Endothelial cell of umbilical vein (primary cell): Measurements from ENCODE around the gene TJP3. TPM values are rescaled to one million over a fixed set of nuclear protein-coding genes. Genes with fewer than 3 reads are reported as not detected.

Experiments
- BruUV-seq: library from RNA; stranded (reverse); fragments of 400-500 nt; replicated peaks from 2 replicates; lab custom pipeline; 2021; lab: Mats Ljungman, UMichigan
- CTCF ChIA-PET: fragments of 300-600, 350-600 bp; sonication (Branson Sonifier 250); formaldehyde crosslinking; loops from one replicate; lab custom pipeline; 2021; ENCODE audit warnings: antibody characterized with exemption, inconsistent platforms; lab: Charles Lee
- POLR2A ChIA-PET: fragments of 300-600, 350-600 bp; sonication (Branson Sonifier 250); formaldehyde crosslinking; loops from one replicate; lab custom pipeline; 2021; ENCODE audit warnings: antibody characterized with exemption, inconsistent platforms; lab: Charles Lee
- DNase-seq: peaks from one replicate; pipeline ENCODE4 v3.0.0-alpha.2; 2011; ENCODE audit warnings: low read depth, low spot score
- FAIRE-seq: peaks from 2 replicates; lab custom pipeline; 2011; peaks lifted over from hg19 to GRCh38; lab: Jason Lieb, UNC
- H2AFZ ChIP-seq: 2 replicates; pipeline ENCODE4 v1.6.0; 2012; ENCODE audit warnings: low read depth, low read length, control low read depth, inconsistent platforms
- H3K27ac ChIP-seq: 2 replicates; pipeline ENCODE4 v1.5.1; 2011; ENCODE audit warnings: low read depth, mild to moderate bottlenecking, control low read depth, low read length, moderate library complexity; ENCODE audit not compliant: insufficient read depth
- H3K27me3 ChIP-seq, 2 experiments: 2 replicates each; pipeline versions ENCODE4 v1.6.0 to v1.6.1; 2011; ENCODE audit warnings: low read length in 2 of 2, mixed read lengths in 1 of 2; ENCODE audit not compliant: control insufficient read depth in 2 of 2, insufficient read depth in 2 of 2
- H3K36me3 ChIP-seq, 2 experiments: 2 replicates in 1 of 2; 3 replicates in 1 of 2; pipeline ENCODE4 v1.5.1; 2011; ENCODE audit warnings: low read length in 2 of 2, mild to moderate bottlenecking in 1 of 2, moderate library complexity in 1 of 2; ENCODE audit not compliant: control insufficient read depth in 2 of 2, insufficient read depth in 2 of 2; ENCODE audit errors: extremely low read depth in 1 of 2
- H3K4me1 ChIP-seq: 3 replicates; pipeline ENCODE4 v1.5.1; 2011; ENCODE audit warnings: mild to moderate bottlenecking, low read length; ENCODE audit not compliant: control insufficient read depth, insufficient read depth; ENCODE audit errors: extremely low read depth
- H3K4me2 ChIP-seq: 2 replicates; pipeline ENCODE4 v1.6.1; 2011; ENCODE audit warnings: low read length, control low read depth, mixed read lengths; ENCODE audit not compliant: insufficient read depth
- H3K4me3 ChIP-seq, 3 experiments: fragments of 200-600 bp in 1 of 3; sonication (generic), shearing (Covaris generic) in 1 of 3; replicated peaks in 1 of 3; 2 replicates each; pipeline ENCODE4 v1.5.1; 2011 to 2016; ENCODE audit warnings: control low read depth in 3 of 3, low read length in 3 of 3, mild to moderate bottlenecking in 2 of 3, inconsistent platforms in 1 of 3, low read depth in 1 of 3, moderate library complexity in 1 of 3; ENCODE audit not compliant: insufficient read depth in 1 of 3
- H3K79me2 ChIP-seq: 2 replicates; pipeline ENCODE4 v1.6.0; 2012; ENCODE audit warnings: low read length, inconsistent platforms; ENCODE audit not compliant: control insufficient read depth, insufficient read depth
- H3K9ac ChIP-seq: replicated peaks from 2 replicates; pipeline ENCODE3; 2011; ENCODE audit warnings: low read length, control low read depth; ENCODE audit not compliant: insufficient read depth; ENCODE audit errors: extremely low read depth
- H3K9me1 ChIP-seq: replicated peaks from 3 replicates; pipeline ENCODE4 v1.6.0; 2011; ENCODE audit warnings: mild to moderate bottlenecking, low read length; ENCODE audit not compliant: control insufficient read depth, insufficient read depth; ENCODE audit errors: extremely low read depth
- H3K9me3 ChIP-seq: replicated peaks from 2 replicates; pipeline ENCODE4 v1.5.1; 2012; ENCODE audit warnings: low read length, inconsistent platforms; ENCODE audit not compliant: control insufficient read depth, insufficient read depth
- H4K20me1 ChIP-seq: replicated peaks from 2 replicates; pipeline ENCODE3; 2011; ENCODE audit warnings: mild to moderate bottlenecking, low read length; ENCODE audit not compliant: control insufficient read depth, insufficient read depth; ENCODE audit errors: extremely low read depth
- CTCF ChIP-seq, 2 donors: IDR thresholded peaks; 1 replicate in 1 of 2; 2 replicates in 1 of 2; pipeline ENCODE4 v1.5.1; 2011; ENCODE audit warnings: low read length in 2 of 2, mild to moderate bottlenecking in 2 of 2, moderate library complexity in 2 of 2, control low read depth in 1 of 2, inconsistent platforms in 1 of 2, low read depth in 1 of 2; ENCODE audit not compliant: insufficient read depth in 1 of 2; ENCODE audit errors: extremely low read depth in 1 of 2
- EZH2 ChIP-seq: IDR thresholded peaks from 2 replicates; pipeline ENCODE4 v1.6.1; 2012; ENCODE audit warnings: borderline replicate concordance, low read depth, mild to moderate bottlenecking, moderate library complexity, low read length, inconsistent platforms; ENCODE audit not compliant: severe bottlenecking
- FOS ChIP-seq: IDR thresholded peaks from 2 replicates; pipeline ENCODE4 v1.6.1; 2011; ENCODE audit warnings: mild to moderate bottlenecking, low read length, moderate library complexity, borderline replicate concordance; ENCODE audit not compliant: insufficient read depth
- GATA2 ChIP-seq: IDR thresholded peaks from 2 replicates; pipeline ENCODE4 v1.7.0; 2011; ENCODE audit warnings: low read depth, mild to moderate bottlenecking, moderate library complexity, mixed read lengths, low read length; ENCODE audit not compliant: insufficient read length, insufficient read depth
- JUN ChIP-seq: IDR thresholded peaks from 2 replicates; pipeline ENCODE4 v1.6.1; 2011; ENCODE audit warnings: borderline replicate concordance, low read depth; ENCODE audit not compliant: insufficient read length, insufficient read depth
- MAX ChIP-seq: IDR thresholded peaks from 2 replicates; pipeline ENCODE4 v1.6.1; 2011; ENCODE audit not compliant: insufficient read depth, insufficient read length
- MYC ChIP-seq: IDR thresholded peaks from one replicate; pipeline ENCODE4 v1.6.1; 2011; ENCODE audit warnings: mild to moderate bottlenecking, low read depth, low read length
- POLR2A ChIP-seq: IDR thresholded peaks from 2 replicates; pipeline ENCODE4 v1.6.1; 2012; ENCODE audit warnings: low read depth, mild to moderate bottlenecking, control low read depth, low read length
- POLR2AphosphoS5 ChIP-seq: IDR thresholded peaks from 2 replicates; pipeline ENCODE4 v1.6.1; 2012; ENCODE audit warnings: low read depth, mild to moderate bottlenecking, control low read depth, low read length, moderate library complexity; ENCODE audit not compliant: insufficient read depth
- dilution Hi-C: fragments of 300-500 bp; cut with MboI; formaldehyde crosslinking; loops from one replicate; pipeline ENCODE4 v1.15.0; 2019; ENCODE audit warnings: low sequenced_read_pairs; ENCODE audit not compliant: extremely low pct_ligation_motif_present
- intact Hi-C: fragments of 100-400 bp; cut with micrococcal nuclease; formaldehyde crosslinking; loops from one replicate; pipeline ENCODE4 v1.10.0; 2022
- polyA plus RNA-seq, 4 experiments: library from polyadenylated mRNA; depleted of rRNA in 3 of 4; stranded (reverse) in 3 of 4; unstranded in 1 of 4; fragments of >200 nt; gene quantifications; 2 replicates each; pipeline versions ENCODE4 v1.2.1 to v1.2.3, GENCODE V29; 2011 to 2012; ENCODE audit warnings: missing spikeins in 1 of 4
- total RNA-seq: library from RNA; stranded (reverse); gene quantifications from 2 replicates; pipeline ENCODE4 v1.2.3, GENCODE V29; 2021

Gene TJP3
- total and polyA plus RNA-seq, 2 donors (not counting 3 experiments of a cell fraction or from before 2014, with no cell fraction given), result 0.10 TPM; not detected in 1

DNA sequence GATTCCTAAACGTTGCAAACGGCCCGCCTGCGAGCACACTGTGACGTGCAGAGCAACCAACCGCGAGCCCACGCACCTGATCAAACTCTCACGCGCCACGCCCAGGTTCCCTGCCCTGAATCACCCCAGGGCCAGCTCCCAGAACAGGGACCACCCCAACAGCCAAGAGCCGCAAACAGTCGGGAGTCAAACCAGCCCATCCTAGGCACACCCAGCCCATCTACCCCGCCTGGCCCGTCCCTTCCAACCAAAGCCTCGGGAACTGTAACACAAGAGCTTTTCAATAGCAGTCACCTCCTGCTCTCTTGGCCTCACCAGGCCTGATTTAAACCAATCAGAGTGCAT is 16.8 kb upstream of the TJP3 start:
- no peak for FAIRE-seq
- intact Hi-C loops (no loop called here), dilution Hi-C loops (no loop called here)
- H3K4me1 ChIP-seq, result no peaks in the 10 kb centered on the region
- no peak overlapping the region for H3K27ac ChIP-seq
- no peak overlapping the region for H3K9ac ChIP-seq
- H3K9me3 ChIP-seq, result no peaks in the 10 kb centered on the region
- H2AFZ ChIP-seq, result no peak overlapping the region
- no TSS peak for BruUV-seq
- H3K79me2 ChIP-seq, result peaks cover 53% of the 10 kb centered on the region
- DNase-seq, result no peak
- ChIA-PET POLR2A (no interaction called here), CTCF (interaction anchor here (1.4 to 3.5 kb wide), 4 partner anchors 17 to 100 kb away, joined by 5 to 25 read pairs (median 10); partner anchors contain the start of gene TJP3)
- no peaks in the 10 kb centered on the region for H4K20me1 ChIP-seq
- H3K36me3 ChIP-seq, result peaks cover 2 to 7% of the 10 kb centered on the region in 2 experiments
- no peak overlapping the region for H3K4me3 ChIP-seq
- no peak overlapping the region for H3K4me2 ChIP-seq
- H3K27me3 ChIP-seq, result no peaks in the 10 kb centered on the region
- no peak for TF ChIP-seq GATA2
- TF ChIP-seq MYC, result no peak
- no peak for TF ChIP-seq JUN
- no peak for TF ChIP-seq FOS
- no peak for TF ChIP-seq CTCF (IDR thresholded peaks at IDR 0.05; ENCODE audit: extremely low read depth in 1 of 2, insufficient read depth in 1 of 2, low read depth in 1 of 2, low read length in 2 of 2)
- no peak for TF ChIP-seq POLR2A
- TF ChIP-seq MAX, result no peak
- no peak for TF ChIP-seq EZH2
- TF ChIP-seq POLR2AphosphoS5, result no peak
- H3K9me1 ChIP-seq, result no peaks in the 10 kb centered on the region
